ENCODE results near the gene TSEN15.
"Not testable (repeated sequence)": the region's sequence is repeated elsewhere in the genome, so short reads cannot be mapped to it uniquely, and the experiment has no call there.

Gene TSEN15

GRCh38 chr1:184056921-184057555 is 5.5 kb downstream of the TSEN15 start:
- no peak for DNase-seq

- no peak for DNase-seq
Observed at GRCh38 chr1:184059887-184060286, 8.4 kb downstream of the TSEN15 start.

DNA sequence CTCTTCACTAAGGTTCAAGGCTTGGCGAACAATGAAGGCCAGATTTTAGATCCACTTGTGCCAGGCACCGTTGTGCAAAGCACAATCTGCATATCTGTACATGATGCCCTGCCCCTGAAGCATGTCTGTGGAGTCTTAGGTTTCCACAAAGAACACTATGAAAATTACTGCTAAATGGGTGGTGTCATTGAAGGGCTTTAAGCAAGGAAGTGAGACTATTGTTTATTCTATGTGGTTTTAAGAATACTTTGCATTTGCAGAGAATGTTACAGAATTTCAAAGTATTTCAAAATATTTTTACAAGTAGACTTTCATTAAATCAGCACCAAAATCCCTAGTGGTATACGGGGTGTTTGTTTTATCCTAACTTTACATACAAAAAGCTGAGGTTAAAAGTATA is 8.8 kb downstream of the TSEN15 start:
- DNase-seq: no peak

DNA sequence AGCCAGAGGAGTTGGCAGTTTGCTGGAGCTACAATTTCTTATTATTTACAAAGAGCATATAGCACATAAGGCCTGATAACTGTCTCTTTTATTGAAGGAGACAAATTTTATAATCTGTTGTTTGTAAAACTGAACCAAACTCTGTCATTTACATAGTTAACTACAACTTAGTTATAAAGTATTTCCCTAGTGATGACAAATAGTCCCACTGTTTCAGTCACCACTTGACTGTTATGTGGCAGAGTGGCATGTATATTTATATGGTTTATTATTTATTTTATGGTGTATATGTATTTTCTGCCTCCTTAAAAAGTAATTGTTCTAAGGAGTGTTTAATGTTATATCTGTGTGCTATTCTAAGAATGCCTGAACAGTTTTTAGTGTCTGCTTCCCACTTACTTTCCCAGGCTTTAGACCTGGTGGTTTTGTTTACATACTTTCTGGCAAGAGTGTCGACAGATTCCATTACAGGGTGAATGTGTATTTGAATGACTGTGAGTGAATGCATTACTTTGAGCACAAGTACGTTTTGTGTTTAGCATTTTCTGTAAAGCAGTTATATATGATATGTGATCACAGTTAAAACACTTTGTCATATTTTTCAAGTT is 10.0 kb downstream of the TSEN15 start:
- DNase-seq: no peak

GRCh38 chr1:184062640-184063286 is 11.2 kb downstream of the TSEN15 start:
- DNase-seq: no peak

- DNase-seq: no peak
Observed at GRCh38 chr1:184065559-184065958, 14.0 kb downstream of the TSEN15 start.

- no peak for DNase-seq
Observed at GRCh38 chr1:184068354-184068753, 16.8 kb downstream of the TSEN15 start.

DNA sequence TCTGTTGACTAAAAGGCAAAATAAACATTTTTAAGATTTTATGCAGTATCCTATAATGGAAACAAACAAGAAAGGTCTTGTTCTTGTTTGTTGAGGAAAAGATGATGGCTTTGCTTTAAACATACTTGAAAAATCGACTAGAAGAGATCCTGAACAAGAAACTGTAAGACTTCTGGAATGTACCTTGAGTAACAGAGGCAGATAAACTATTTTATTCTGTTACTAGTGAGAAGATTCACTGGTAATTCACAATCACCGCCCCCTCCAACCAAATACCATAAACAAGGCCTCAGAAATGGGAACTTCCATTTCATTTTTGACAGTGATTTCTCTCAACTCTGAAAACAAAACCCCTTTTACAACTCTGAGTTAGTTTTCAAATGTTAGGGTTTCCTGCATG is 18.1 kb downstream of the TSEN15 start:
- no peak for DNase-seq

DNA sequence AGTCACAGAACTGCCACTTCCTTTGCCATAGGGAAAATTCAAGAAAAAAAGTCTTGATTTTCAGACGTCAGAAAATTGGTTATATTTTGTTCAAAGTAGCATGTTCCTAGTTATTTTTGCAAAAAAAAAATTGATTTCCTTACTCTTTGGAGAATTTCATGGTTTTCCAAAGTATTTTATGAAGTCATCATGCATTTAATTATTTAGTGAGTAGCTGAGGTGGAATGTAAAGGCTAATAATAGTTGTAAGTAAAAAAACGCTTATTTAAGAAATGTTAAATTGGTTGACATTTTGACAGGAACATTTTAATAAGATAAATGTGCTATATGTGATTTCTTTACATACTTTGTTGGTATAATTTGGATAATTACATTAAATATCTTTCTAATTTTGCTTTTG is 20.8 kb downstream of the TSEN15 start:
- DNase-seq: no peak

DNA sequence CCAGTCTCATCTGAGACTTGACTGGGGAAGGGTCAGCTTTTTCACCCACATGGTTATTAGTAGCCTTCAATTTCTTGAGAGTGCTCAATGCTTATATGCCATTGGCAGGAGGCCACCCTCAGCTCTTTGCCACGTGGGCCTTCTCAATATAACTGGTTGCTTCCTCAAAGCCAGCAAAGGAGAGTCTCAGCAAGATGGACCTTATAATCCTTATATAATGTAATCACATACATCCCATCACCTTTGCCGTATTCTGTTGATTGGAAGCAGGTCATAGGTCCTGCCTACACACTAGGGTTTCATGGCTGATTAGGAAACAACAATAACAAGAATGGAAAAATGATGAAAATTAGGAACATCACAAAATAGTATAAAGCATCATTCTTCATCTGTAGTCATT is 22.9 kb downstream of the TSEN15 start:
- no peak for DNase-seq

DNA sequence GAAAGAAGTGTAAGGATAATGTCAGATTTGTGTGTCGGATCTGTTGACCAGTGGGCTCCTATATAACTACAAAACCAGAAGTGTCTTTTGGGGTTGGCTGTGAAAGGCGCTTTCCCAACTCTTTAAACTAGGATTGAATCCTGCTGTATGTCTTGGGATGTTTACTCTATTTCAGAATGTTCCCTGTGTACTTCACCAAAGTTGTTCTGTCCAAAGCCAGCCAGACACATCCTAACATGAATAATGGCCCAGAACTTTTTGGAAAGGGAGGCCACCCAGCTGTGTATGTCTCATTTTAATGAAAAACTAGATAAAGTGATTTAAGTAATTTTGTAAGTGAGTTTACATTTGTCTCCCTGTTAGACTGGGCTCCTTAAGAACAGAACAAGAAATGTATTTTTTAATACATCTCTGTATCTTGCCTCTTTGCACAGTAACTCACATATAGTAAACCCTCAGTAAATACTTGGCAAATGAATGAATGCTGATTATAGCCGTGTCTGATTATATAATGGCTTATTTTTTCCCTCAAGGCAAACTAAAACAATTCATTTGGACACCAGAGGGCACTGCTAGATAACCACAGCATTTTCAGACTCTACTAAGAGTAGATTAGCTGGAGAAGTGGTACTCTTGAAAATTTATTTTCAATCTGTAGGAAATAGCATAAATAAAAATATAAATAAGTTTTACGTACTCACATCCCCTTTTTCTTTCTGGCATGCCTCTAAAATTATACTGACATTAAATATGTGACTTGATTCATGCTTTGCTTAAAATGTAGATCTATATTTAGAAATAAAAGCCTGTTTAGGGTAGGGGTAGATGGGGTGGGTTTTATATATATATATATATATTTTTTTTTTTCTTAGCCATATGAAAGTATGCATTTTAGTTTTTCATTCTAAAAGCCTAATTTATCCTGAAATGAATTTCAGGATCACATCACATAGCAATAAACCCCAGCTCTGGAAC is 23.8 kb downstream of the TSEN15 start:
- DNase-seq: peak; percentile 58 to 75

DNA sequence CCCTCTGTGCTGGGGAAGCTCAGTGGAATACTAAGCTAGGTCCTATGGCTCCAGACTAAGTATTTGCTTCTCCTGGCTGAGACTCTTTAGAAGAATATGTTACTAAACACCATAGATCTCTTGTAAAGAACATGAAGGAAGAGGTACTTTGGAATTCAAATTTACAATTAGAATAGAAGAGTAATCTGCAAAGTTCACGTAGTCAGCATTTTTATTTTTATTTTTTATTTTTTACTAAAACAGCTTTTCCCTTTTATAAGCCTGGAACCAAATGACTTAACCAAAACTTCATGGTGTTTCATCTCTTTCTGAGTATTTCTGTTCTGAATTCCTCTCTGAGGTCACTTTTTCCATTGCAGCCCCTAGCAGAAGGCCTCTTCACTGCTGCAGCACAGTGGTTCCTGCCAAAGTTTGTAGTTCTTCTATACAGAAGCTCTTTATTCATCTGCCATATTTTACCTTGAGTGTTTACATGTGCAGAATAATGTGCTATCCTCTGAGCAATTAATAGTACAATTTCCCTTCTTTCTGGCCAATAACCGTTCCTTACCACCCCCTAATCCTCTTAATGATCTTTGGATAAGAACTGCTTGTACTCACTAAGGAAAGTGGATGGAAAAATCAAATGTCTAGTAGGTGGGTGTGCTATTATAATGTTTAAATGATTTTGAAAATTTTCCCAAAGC is 27.2 kb downstream of the TSEN15 start:
- DNase-seq: no peak

- no peak for DNase-seq
Observed at GRCh38 chr1:184080309-184080708, 28.8 kb downstream of the TSEN15 start.

GRCh38 chr1:184082541-184083415 is 31.2 kb downstream of the TSEN15 start:
- DNase-seq: no peak

- DNase-seq: no peak
Observed at GRCh38 chr1:184085667-184086066, 34.1 kb downstream of the TSEN15 start.

GRCh38 chr1:184088037-184088436 is 36.5 kb downstream of the TSEN15 start:
- DNase-seq: no peak

- no peak for DNase-seq
Observed at GRCh38 chr1:184093071-184093470, 41.5 kb downstream of the TSEN15 start.

DNA sequence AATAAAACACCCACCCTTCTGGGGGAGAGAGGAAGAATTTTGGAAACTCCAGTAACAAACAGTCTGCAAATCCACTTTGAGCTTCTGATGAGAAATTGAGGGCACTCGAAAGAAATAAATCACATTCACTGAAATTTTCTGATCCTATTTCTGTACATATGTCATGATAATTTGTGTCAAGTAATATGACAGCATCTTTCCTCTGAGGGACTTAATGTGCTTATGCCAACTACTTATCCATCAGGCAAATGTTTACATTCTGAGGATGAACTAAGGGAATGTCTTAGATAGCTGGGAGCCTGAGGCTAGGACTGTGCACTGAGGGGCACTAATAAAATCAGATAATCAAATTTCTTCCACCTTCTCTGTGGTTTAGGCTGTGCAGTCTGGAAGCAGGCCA is 44.5 kb downstream of the TSEN15 start:
- no peak for DNase-seq

DNA sequence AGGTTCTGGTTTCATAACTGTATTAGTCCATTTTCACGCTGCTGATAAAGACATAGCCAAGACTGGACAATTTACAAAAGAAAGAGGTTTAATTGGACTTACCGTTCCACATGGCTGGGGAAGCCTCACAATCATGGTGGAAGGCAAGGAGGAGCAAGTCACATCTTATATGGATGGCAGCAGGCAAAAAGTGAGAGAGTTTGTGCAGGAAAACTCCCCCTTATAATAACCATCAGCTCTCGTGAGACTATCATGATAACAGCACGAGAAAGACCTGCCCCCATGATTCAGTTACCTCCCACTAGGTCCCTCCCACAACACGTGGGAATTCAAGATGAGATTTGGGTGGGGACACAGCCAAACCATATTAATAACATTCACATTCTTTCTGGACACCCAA is 45.0 kb downstream of the TSEN15 start:
- not testable (repeated sequence) for DNase-seq

GRCh38 chr1:184101141-184101540 is 49.6 kb downstream of the TSEN15 start:
- no peak for DNase-seq

DNA sequence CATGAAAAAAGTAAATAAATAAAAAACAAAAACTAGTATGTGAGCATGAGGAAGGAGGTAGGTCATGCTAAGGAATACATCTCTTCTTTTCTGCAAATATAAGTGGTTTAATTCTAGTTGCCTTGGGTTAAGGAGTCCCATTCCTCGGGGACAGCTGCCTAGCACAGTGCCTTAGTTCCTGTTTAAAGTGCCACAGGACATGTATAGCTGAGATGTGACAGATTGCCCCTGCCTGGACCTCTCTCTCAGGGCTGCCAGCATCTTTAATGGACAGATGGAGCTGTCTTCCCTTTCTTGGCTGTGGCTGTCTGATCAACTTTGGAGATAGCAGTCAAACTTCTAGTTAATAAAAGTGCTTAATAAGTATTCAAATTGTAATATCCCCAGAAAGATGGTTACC is 50.0 kb downstream of the TSEN15 start:
- no peak for DNase-seq
